Measurements from ENCODE around the gene DKK1. TPM values are rescaled to one million over a fixed set of nuclear protein-coding genes. Genes with fewer than 3 reads are reported as not detected.
"Not testable (repeated sequence)": the region's sequence is repeated elsewhere in the genome, so short reads cannot be mapped to it uniquely, and the experiment has no call there.

The DKK1 gene
- total RNA-seq, 2 donors from 2014 or later = 3.3 to 8.1 TPM

DNA sequence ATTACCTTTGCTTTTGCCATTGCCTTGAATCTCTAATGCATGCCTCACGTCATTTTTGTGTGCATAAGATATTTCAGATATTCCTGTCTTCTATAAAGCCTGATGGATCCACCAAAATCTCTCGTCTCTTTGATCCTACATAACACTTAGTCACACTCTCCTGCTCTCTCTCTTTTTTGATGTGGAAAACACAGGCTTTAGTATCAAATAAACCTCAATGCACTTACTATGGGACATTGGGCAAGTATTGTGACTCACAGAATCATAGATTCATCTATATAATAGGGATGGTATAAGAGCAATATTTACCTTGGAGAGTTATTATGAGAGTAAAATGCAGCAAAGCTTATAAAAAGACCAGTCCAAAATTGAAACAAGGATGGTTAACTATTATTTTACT is 39.1 kb downstream of the DKK1 start:
- no peak for DNase-seq (ENCODE audit: low spot score)
- intact Hi-C loops (cut with DNase I) = no loop called here

DNA sequence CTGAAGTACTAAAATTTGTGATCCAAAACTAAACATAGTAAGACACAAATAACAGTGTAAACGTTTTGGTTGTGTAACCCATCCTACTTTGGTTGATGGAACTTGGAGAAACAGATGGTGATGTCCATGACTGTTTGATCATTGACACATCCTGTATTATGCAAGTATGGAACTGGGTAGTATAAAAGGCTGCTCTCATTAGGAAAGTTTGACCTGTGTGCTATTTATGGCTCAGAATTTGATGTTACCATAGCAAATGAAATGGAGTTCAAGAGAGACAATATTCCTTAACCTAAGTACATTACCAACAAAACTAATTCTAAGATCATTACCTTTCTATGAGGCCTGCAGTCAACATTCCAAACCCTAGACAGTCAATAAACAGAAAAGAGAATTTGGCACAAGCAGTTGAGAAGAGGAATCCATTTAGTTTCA is 39.9 kb downstream of the DKK1 start:
- no peak for DNase-seq (ENCODE audit: low spot score)
- intact Hi-C loops (cut with DNase I) = no loop called here

DNA sequence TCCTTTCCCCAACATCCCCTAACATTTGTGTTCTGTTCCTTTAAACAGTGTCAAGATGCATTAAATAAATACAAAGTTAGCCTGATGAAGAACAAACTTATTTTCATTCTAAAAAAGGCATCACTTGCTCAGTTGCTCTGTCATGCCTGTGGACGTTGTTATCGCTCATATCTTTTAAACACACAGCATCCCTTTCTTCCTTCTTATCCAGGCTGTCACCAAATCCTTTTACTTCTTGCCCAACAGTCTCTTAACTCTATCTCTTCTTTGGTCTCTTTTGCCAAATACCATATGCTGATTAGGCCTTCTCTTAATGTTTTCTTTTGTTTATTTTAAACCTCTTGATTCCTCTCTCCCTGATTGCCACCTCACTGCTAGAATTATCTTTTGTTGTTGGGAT is 43.9 kb downstream of the DKK1 start:
- no peak for DNase-seq (ENCODE audit: low spot score)
- intact Hi-C loops (cut with DNase I) = no loop called here

DNA sequence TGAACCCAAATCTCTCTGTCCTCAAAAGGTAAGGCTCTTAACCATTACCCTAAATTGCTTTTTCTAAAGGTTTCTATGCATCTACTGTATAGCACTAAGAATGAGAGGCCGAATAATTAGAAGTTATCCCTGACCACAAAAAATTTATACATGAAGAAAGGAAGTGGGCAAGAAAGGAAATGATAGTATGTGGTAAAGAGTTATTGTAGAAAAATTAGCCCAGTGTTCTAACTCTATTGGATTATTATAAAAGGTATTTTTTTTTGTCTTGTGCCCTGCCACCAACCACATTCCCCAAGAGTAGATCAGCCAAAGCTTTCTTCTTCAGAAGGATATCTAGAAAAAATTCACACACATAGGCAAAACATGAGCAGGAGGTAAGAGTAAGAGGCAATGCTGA is 45.4 kb downstream of the DKK1 start:
- no peak for DNase-seq (ENCODE audit: low spot score)
- intact Hi-C loops (cut with DNase I) = no loop called here

DNA sequence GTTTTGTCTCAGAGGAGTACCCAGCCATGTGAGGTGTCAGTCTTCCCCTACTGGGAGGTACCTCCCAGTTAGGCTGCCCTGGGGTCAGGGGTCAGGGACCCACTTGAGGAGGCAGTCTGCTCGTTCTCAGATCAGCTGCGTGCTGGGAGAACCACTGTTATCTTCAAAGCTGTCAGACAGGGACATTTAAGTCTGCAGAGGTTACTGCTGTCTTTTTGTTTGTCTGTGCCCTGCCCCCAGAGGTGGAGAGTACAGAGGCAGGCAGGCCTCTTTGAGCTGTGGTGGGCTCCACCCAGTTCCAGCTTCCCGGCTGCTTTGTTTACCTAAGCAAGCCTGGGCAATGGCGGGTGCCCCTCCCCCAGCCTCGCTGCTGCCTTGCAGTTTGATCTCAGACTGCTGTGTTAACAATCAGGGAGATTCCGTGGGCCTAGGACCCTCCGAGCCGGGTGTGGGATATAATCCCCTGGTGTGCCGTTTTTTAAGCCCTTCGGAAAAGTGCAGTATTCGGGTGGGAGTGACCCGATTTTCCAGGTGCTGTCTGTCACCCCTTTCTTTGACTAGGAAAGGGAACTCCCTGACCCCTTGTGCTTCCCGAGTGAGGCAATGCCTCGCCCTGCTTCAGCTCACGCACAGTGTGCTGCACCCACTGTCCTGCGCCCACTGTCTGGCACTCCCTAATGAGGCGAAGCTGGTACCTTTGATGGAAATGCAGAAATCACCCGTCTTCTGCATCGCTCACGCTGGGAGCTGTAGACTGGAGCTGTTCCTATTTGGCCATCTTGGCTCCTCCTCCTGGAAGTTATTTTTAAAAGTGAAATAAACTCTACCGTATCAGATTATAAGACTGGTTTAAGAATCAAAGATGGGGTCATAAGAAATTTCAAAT is 51.7 kb downstream of the DKK1 start:
- DNase-seq (ENCODE audit: low spot score); intact Hi-C loops (cut with DNase I): not testable (repeated sequence)

All from posterior vena cava (tissue), 2 donors.